Ramos (cell line): ENCODE data around the gene MEX3D.

Source experiments
- in situ Hi-C: fragments of 300-500 bp; cut with MboI; formaldehyde crosslinking; loops from one replicate; pipeline ENCODE4 v1.14.3; 2022; ENCODE audit warnings: low sequenced_read_pairs; ENCODE audit not compliant: unreplicated experiment

The MEX3D gene

GRCh38 chr19:1509602-1510441 is 58.3 kb downstream of the MEX3D start:
- in situ Hi-C loops = no loop called here

- in situ Hi-C loops = no loop called here
These were observed 59.6 kb downstream of the MEX3D start for GRCh38 chr19:1508507-1508856.

- in situ Hi-C loops = no loop called here
These were observed 60.2 kb downstream of the MEX3D start for GRCh38 chr19:1507763-1508506.

GRCh38 chr19:1507192-1507660 is 60.9 kb downstream of the MEX3D start:
- in situ Hi-C loops = no loop called here

DNA sequence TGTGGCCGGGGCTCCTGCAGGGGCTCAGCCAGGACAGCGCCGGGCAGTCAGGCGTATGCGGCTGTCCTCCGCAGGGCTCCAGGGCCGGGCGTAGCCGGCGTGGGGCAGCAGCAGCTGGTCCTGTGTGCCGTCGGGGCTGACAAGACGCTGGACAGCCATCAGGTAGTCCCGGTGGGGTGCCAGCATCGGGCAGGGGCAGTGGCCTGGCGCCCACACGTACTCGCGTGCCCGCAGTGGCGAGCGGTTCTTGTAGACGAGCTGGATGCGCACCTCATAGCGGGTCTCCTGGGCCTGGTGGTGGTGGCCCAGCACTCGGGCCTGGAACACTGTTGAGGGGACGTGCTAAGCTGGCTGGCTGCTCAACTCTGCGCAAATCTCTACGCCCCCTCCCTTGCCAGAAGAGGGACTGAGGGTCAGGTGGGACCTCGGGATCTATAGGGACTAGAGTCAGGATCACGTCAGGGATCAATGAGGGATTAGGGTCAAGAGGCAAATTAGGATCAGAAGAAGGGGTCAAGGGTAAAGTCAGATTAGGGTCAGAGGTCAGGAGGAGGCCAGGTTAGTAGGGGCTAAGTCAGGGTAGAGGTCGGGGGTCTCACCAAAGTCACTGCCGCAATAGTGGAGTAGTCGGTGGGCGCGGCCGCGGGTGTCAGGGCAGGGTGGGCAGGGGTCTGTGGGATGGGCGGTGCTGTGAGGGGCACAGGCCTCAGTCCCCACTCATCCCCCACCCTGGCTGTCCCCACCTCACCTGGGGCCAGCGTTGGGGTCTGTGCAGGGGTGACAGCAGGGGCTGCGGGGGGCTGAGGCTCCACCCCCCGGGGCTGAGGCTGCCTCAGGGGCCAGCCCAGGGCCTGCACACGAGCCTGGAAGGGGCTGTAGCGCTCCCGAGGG is 61.9 kb downstream of the MEX3D start:
- in situ Hi-C loops = no loop called here

- in situ Hi-C loops = no loop called here
These were observed 63.1 kb downstream of the MEX3D start for GRCh38 chr19:1505012-1505411.
